Measurements from ENCODE around the gene PDC.

GRCh38 chr1:186500804-186501203, 39.9 kb upstream of the PDC start:
- TF ChIP-seq CTCF (IDR thresholded peaks at IDR 0.05; ENCODE audit: poor library complexity) (no peak), EZH2 (IDR thresholded peaks at IDR 0.05; ENCODE audit: borderline replicate concordance) (no peak), EZH2phosphoT487 (IDR thresholded peaks at IDR 0.05; ENCODE audit: low read depth, severe bottlenecking, unreplicated experiment) (no peak)
